Neural progenitor cell (in vitro differentiated cells): ENCODE data around the gene TSPEAR. TPM values are rescaled to one million over a fixed set of nuclear protein-coding genes. Genes with fewer than 3 reads are reported as not detected.
"Not testable (repeated sequence)": the region's sequence is repeated elsewhere in the genome, so short reads cannot be mapped to it uniquely, and the experiment has no call there.

ENCODE experiments used
- DNase-seq: peaks from one replicate; pipeline ENCODE4 v3.0.0-alpha.2; 2016; ENCODE audit warnings: low spot score
- H2AFZ ChIP-seq: fragments of 200-600 bp; sonication (generic); replicated peaks from 2 replicates; pipeline ENCODE4 v1.6.1; 2016; ENCODE audit warnings: antibody characterized with exemption
- H3F3A ChIP-seq: fragments of 200-600 bp; sonication (generic); 2 replicates; pipeline ENCODE4 v1.6.1; 2016; ENCODE audit warnings: antibody characterized with exemption, low read depth
- H3K27ac ChIP-seq: fragments of 200-600 bp; sonication (generic); 2 replicates; pipeline ENCODE4 v1.5.1; 2016; ENCODE audit warnings: mild to moderate bottlenecking
- H3K27me3 ChIP-seq: fragments of 200-600 bp; sonication (generic); 2 replicates; pipeline ENCODE4 v1.6.1; 2016; ENCODE audit warnings: mild to moderate bottlenecking, moderate library complexity
- H3K36me3 ChIP-seq: fragments of 200-600 bp; sonication (generic); 2 replicates; pipeline ENCODE4 v1.5.1; 2016
- H3K4me1 ChIP-seq: fragments of 200-600 bp; sonication (generic); 2 replicates; pipeline ENCODE4 v1.6.1; 2016; ENCODE audit warnings: mixed run types
- H3K4me2 ChIP-seq: fragments of 200-600 bp; sonication (generic); 2 replicates; pipeline ENCODE4 v1.6.1; 2016
- H3K4me3 ChIP-seq: fragments of 200-600 bp; sonication (generic); 2 replicates; pipeline ENCODE4 v1.5.1; 2016
- H3K79me2 ChIP-seq: fragments of 200-600 bp; sonication (generic); 2 replicates; pipeline ENCODE4 v1.6.1; 2016; ENCODE audit warnings: low read depth
- H3K9ac ChIP-seq: fragments of 200-600 bp; sonication (generic); 2 replicates; pipeline ENCODE4 v1.6.1; 2016
- H3K9me3 ChIP-seq: fragments of 200-600 bp; sonication (generic); 2 replicates; pipeline ENCODE4 v1.5.1; 2016; ENCODE audit warnings: low read depth
- H4K20me1 ChIP-seq: fragments of 200-600 bp; sonication (generic); 2 replicates; pipeline ENCODE4 v1.6.1; 2016; ENCODE audit warnings: low read depth
- H3K27ac Mint-ChIP-seq: 3 replicates; pipeline ENCODE4 v1.8.0; 2021; ENCODE audit warnings: mixed read lengths
- H3K27me3 Mint-ChIP-seq: 2 replicates; pipeline ENCODE4 v1.8.0; 2022; ENCODE audit warnings: low read depth, mild to moderate bottlenecking, inconsistent platforms, moderate library complexity, mixed read lengths; ENCODE audit not compliant: insufficient read depth
- H3K36me3 Mint-ChIP-seq: 3 replicates; pipeline ENCODE4 v1.8.0; 2021; ENCODE audit warnings: mixed read lengths
- H3K4me1 Mint-ChIP-seq: 3 replicates; pipeline ENCODE4 v1.8.0; 2021; ENCODE audit warnings: mixed read lengths
- H3K4me3 Mint-ChIP-seq: 3 replicates; pipeline ENCODE4 v1.8.0; 2021; ENCODE audit warnings: mild to moderate bottlenecking, moderate library complexity, mixed read lengths
- H3K9me3 Mint-ChIP-seq: 3 replicates; pipeline ENCODE4 v1.8.0; 2020; ENCODE audit warnings: mixed read lengths
- CTCF ChIP-seq: fragments of 200-600 bp; sonication (generic); IDR thresholded peaks from 2 replicates; pipeline ENCODE4 v1.5.1; 2017; ENCODE audit warnings: antibody characterized with exemption, mild to moderate bottlenecking
- EZH2 ChIP-seq: fragments of 200-600 bp; sonication (generic); IDR thresholded peaks from 2 replicates; pipeline ENCODE4 v1.6.1; 2017; ENCODE audit warnings: antibody characterized with exemption, mild to moderate bottlenecking, moderate library complexity
- EZH2phosphoT487 ChIP-seq: fragments of 200-600 bp; sonication (generic); IDR thresholded peaks from 2 replicates; pipeline ENCODE4 v1.6.1; 2017; ENCODE audit warnings: antibody characterized with exemption
- total RNA-seq: library from RNA; depleted of rRNA; stranded (reverse); fragments of >200 nt; gene quantifications from 2 replicates; pipeline ENCODE4 v1.2.3, GENCODE V29; 2015; ENCODE audit warnings: low replicate concordance

TSPEAR gene
- total RNA-seq, 1 donor from 2014 or later = not detected

GRCh38 chr21:44505673-44506278 is 205.6 kb downstream of the TSPEAR start:
- H3K36me3 Mint-ChIP-seq = no peaks in the 10 kb centered on the region
- no peaks in the 10 kb centered on the region for H3K27me3 Mint-ChIP-seq
- H3K4me3 Mint-ChIP-seq = no peak overlapping the region
- Histone ChIP-seq H2AFZ (peak overlapping the region; percentile 10), H3K4me3 (no peak overlapping the region), H4K20me1 (no peaks in the 10 kb centered on the region), H3K27ac (no peak overlapping the region), H3K79me2 (no peaks in the 10 kb centered on the region), H3F3A (no peaks in the 10 kb centered on the region), H3K27me3 (no peaks in the 10 kb centered on the region), H3K4me2 (no peak overlapping the region), H3K4me1 (peaks cover 7% of the 10 kb centered on the region), H3K9me3 (no peaks in the 10 kb centered on the region), H3K36me3 (no peaks in the 10 kb centered on the region), H3K9ac (no peak overlapping the region)
- TF ChIP-seq EZH2 (no peak), EZH2phosphoT487 (no peak), CTCF (no peak)
- peaks cover 7% of the 10 kb centered on the region for H3K4me1 Mint-ChIP-seq
- no peaks in the 10 kb centered on the region for H3K9me3 Mint-ChIP-seq
- DNase-seq = no peak
- H3K27ac Mint-ChIP-seq = peak overlapping the region; percentile 32

GRCh38 chr21:44503901-44504399 is 207.4 kb downstream of the TSPEAR start:
- no peaks in the 10 kb centered on the region for H4K20me1 ChIP-seq

GRCh38 chr21:44503006-44503889 is 208.1 kb downstream of the TSPEAR start:
- not testable (repeated sequence) for H3K4me2 ChIP-seq, H2AFZ ChIP-seq, H3F3A ChIP-seq, H3K9me3 ChIP-seq, H3K9me3 Mint-ChIP-seq, H4K20me1 ChIP-seq, H3K36me3 ChIP-seq, H3K36me3 Mint-ChIP-seq, H3K27me3 ChIP-seq, DNase-seq, H3K79me2 ChIP-seq, H3K27ac Mint-ChIP-seq, H3K27me3 Mint-ChIP-seq, H3K27ac ChIP-seq, H3K9ac ChIP-seq, H3K4me3 Mint-ChIP-seq, H3K4me3 ChIP-seq
- H3K4me1 Mint-ChIP-seq = peaks cover 12% of the 10 kb centered on the region
- peaks cover 11% of the 10 kb centered on the region for H3K4me1 ChIP-seq

More at GRCh38 chr21:44503901-44504399, 207.4 kb downstream of the TSPEAR start:
- H3K36me3 ChIP-seq = no peaks in the 10 kb centered on the region
- no peak overlapping the region for H3K9ac ChIP-seq
- no peak overlapping the region for H2AFZ ChIP-seq
- H3F3A ChIP-seq = no peaks in the 10 kb centered on the region
- TF ChIP-seq EZH2 (no peak), EZH2phosphoT487 (no peak), CTCF (no peak)
- DNase-seq = no peak
- no peaks in the 10 kb centered on the region for H3K27me3 Mint-ChIP-seq
- H3K27ac ChIP-seq = no peak overlapping the region
- no peaks in the 10 kb centered on the region for H3K27me3 ChIP-seq
- no peaks in the 10 kb centered on the region for H3K9me3 ChIP-seq
- H3K9me3 Mint-ChIP-seq = no peaks in the 10 kb centered on the region
- H3K4me2 ChIP-seq = no peak overlapping the region
- H3K4me1 ChIP-seq = peaks cover 7% of the 10 kb centered on the region
- no peak overlapping the region for H3K27ac Mint-ChIP-seq
- H3K4me3 ChIP-seq = no peak overlapping the region
- H3K79me2 ChIP-seq = no peaks in the 10 kb centered on the region
- no peaks in the 10 kb centered on the region for H3K36me3 Mint-ChIP-seq
- no peak overlapping the region for H3K4me3 Mint-ChIP-seq
- H3K4me1 Mint-ChIP-seq = peaks cover 7% of the 10 kb centered on the region
